ENCODE data around the gene IPPK. TPM values are rescaled to one million over a fixed set of nuclear protein-coding genes. Genes with fewer than 3 reads are reported as not detected.
"Not testable (repeated sequence)": the region's sequence is repeated elsewhere in the genome, so short reads cannot be mapped to it uniquely, and the experiment has no call there.

Gene IPPK
- total RNA-seq, 1 experiment from 2014 or later, result 15.4 TPM

GRCh38 chr9:92576175-92576574 lies 93.8 kb downstream of the IPPK start:
- POLR2A ChIA-PET, result no interaction called here
- TF ChIP-seq EGR1 (IDR thresholded peaks at IDR 0.05; ENCODE audit: low read depth) (no peak), REST (IDR thresholded peaks at IDR 0.05; ENCODE audit: low read depth) (no peak), CTCF (IDR thresholded peaks at IDR 0.05 in 2 of 3, conservative IDR thresholded peaks at IDR 0.05 in 1 of 3; ENCODE audit: borderline replicate concordance in 1 of 3, insufficient read depth in 1 of 3, low read depth in 2 of 3, low read length in 2 of 3) (no peak), ELF1 (IDR thresholded peaks at IDR 0.05; ENCODE audit: borderline replicate concordance, low read depth) (no peak), SIN3A (IDR thresholded peaks at IDR 0.05; ENCODE audit: low read depth) (no peak), SRF (IDR thresholded peaks at IDR 0.05; ENCODE audit: low read depth) (no peak), RAD21 (IDR thresholded peaks at IDR 0.05; ENCODE audit: low read depth) (no peak), TCF7L2 (IDR thresholded peaks at IDR 0.05; ENCODE audit: borderline replicate concordance, extremely low read depth, insufficient read depth, insufficient read length) (no peak), CBX3 (IDR thresholded peaks at IDR 0.05; ENCODE audit: low read depth) (no peak), POLR2A (IDR thresholded peaks at IDR 0.05; ENCODE audit: borderline replicate concordance, extremely low read depth, insufficient read depth, insufficient read length) (no peak), EZH2 (IDR thresholded peaks at IDR 0.05) (no peak), JUND (IDR thresholded peaks at IDR 0.05) (no peak), SP1 (IDR thresholded peaks at IDR 0.05; ENCODE audit: low read depth) (no peak), MAX (IDR thresholded peaks at IDR 0.05) (no peak), EZH2phosphoT487 (IDR thresholded peaks at IDR 0.05; ENCODE audit: borderline replicate concordance) (no peak)
- Histone ChIP-seq H4K20me1 (ENCODE audit: insufficient read depth) (no peaks in the 10 kb centered on the region), H3K9me2 (ENCODE audit: insufficient read depth) (no peaks in the 10 kb centered on the region), H3K27me3 (ENCODE audit: insufficient read depth, low read length) (no peaks in the 10 kb centered on the region), H3K4me3 (replicated peaks in 1 of 2; ENCODE audit: low read depth in 1 of 2, low read length in 2 of 2) (no peak overlapping the region), H3K4me2 (ENCODE audit: low read length) (no peak overlapping the region), H2AFZ (ENCODE audit: low read depth, low read length, poor library complexity, severe bottlenecking) (no peak overlapping the region), H3K36me3 (ENCODE audit: control insufficient read depth in 1 of 2, insufficient read depth in 2 of 2, low read length in 2 of 2) (no peaks in the 10 kb centered on the region), H3K9ac (ENCODE audit: low read length) (no peak overlapping the region), H3K79me2 (ENCODE audit: insufficient read depth, low read length) (no peaks in the 10 kb centered on the region), H3K27ac (ENCODE audit: low read depth, low read length) (no peak overlapping the region), H3K4me1 (ENCODE audit: control insufficient read depth in 1 of 2, insufficient read depth in 2 of 2, low read length in 2 of 2) (no peaks in the 10 kb centered on the region), H3K9me3 (ENCODE audit: control insufficient read depth in 1 of 2, insufficient read depth in 1 of 2, low read depth in 1 of 2, low read length in 2 of 2) (no peaks in the 10 kb centered on the region)
- ATAC-seq (no peak), DNase-seq (ENCODE audit: low read depth, low spot score) (no peak)
- RAD21 ChIA-PET (ENCODE audit: low non-redundant PET in 1 of 2, low total read pairs in 2 of 2, uncharacterized antibody in 2 of 2, unreplicated experiment in 2 of 2), result no interaction called here
- BruUV-seq (replicated peaks), result no TSS peak
- CTCF ChIA-PET, result no interaction called here
- intact Hi-C loops (cut with micrococcal nuclease), result no loop called here

- H3K27ac ChIP-seq (ENCODE audit: low read depth, low read length); BruUV-seq (replicated peaks); H3K9me2 ChIP-seq (ENCODE audit: insufficient read depth); H2AFZ ChIP-seq (ENCODE audit: low read depth, low read length, poor library complexity, severe bottlenecking); H4K20me1 ChIP-seq (ENCODE audit: insufficient read depth); H3K27me3 ChIP-seq (ENCODE audit: insufficient read depth, low read length); H3K4me2 ChIP-seq (ENCODE audit: low read length); H3K4me3 ChIP-seq (replicated peaks in 1 of 2; ENCODE audit: low read depth in 1 of 2, low read length in 2 of 2); DNase-seq (ENCODE audit: low read depth, low spot score); H3K4me1 ChIP-seq (ENCODE audit: control insufficient read depth in 1 of 2, insufficient read depth in 2 of 2, low read length in 2 of 2); CTCF ChIA-PET; H3K79me2 ChIP-seq (ENCODE audit: insufficient read depth, low read length); intact Hi-C loops (cut with micrococcal nuclease); H3K9ac ChIP-seq (ENCODE audit: low read length); POLR2A ChIA-PET; H3K9me3 ChIP-seq (ENCODE audit: control insufficient read depth in 1 of 2, insufficient read depth in 1 of 2, low read depth in 1 of 2, low read length in 2 of 2); H3K36me3 ChIP-seq (ENCODE audit: control insufficient read depth in 1 of 2, insufficient read depth in 2 of 2, low read length in 2 of 2); RAD21 ChIA-PET (ENCODE audit: low non-redundant PET in 1 of 2, low total read pairs in 2 of 2, uncharacterized antibody in 2 of 2, unreplicated experiment in 2 of 2); ATAC-seq: not testable (repeated sequence)
Observed at GRCh38 chr9:92573612-92574011, 96.3 kb downstream of the IPPK start.

Data from HCT116 (cell line).